Dendritic cell treated with granulocyte-macrophage colony-stimulating factor and Interleukin-4, amounts not matched to agents 40 ng/mL and 50 ng/mL, for 4 days (primary cell): ENCODE data around the gene RANBP17.

ENCODE experiments used
- H3K27ac Mint-ChIP-seq: one replicate; pipeline ENCODE4 v1.8.0; 2022; ENCODE audit warnings: mild to moderate bottlenecking, mixed read lengths
- H3K27me3 Mint-ChIP-seq: one replicate; pipeline ENCODE4 v1.8.0; 2022; ENCODE audit warnings: mild to moderate bottlenecking, mixed read lengths
- H3K36me3 Mint-ChIP-seq: one replicate; pipeline ENCODE4 v1.8.0; 2022; ENCODE audit warnings: low read depth, mixed read lengths
- H3K4me1 Mint-ChIP-seq: one replicate; pipeline ENCODE4 v1.8.0; 2022; ENCODE audit warnings: low read depth, mixed read lengths
- H3K4me3 Mint-ChIP-seq: one replicate; pipeline ENCODE4 v1.8.0; 2022; ENCODE audit warnings: mild to moderate bottlenecking, moderate library complexity, mixed read lengths
- H3K9me3 Mint-ChIP-seq: one replicate; pipeline ENCODE4 v1.8.0; 2022; ENCODE audit warnings: mixed read lengths
- intact Hi-C: fragments of 100-400 bp; cut with micrococcal nuclease; formaldehyde crosslinking; loops from one replicate; pipeline ENCODE4 v1.15.0; 2022

RANBP17 gene

GRCh38 chr5:171189442-171189841 is 327.6 kb downstream of the RANBP17 start:
- intact Hi-C loops = no loop called here
- no peaks in the 10 kb centered on the region for H3K4me1 Mint-ChIP-seq
- H3K27ac Mint-ChIP-seq = no peak overlapping the region
- H3K9me3 Mint-ChIP-seq = no peaks in the 10 kb centered on the region
- H3K36me3 Mint-ChIP-seq = no peaks in the 10 kb centered on the region
- H3K27me3 Mint-ChIP-seq = no peaks in the 10 kb centered on the region
- H3K4me3 Mint-ChIP-seq = no peak overlapping the region

- H3K4me3 Mint-ChIP-seq = no peak overlapping the region
- H3K27me3 Mint-ChIP-seq = no peaks in the 10 kb centered on the region
- H3K4me1 Mint-ChIP-seq = no peaks in the 10 kb centered on the region
- H3K9me3 Mint-ChIP-seq = no peaks in the 10 kb centered on the region
- H3K27ac Mint-ChIP-seq = no peak overlapping the region
- no peaks in the 10 kb centered on the region for H3K36me3 Mint-ChIP-seq
- intact Hi-C loops = no loop called here
These were observed 330.3 kb downstream of the RANBP17 start for GRCh38 chr5:171192111-171192510.

- Mint-ChIP-seq H3K27me3 (no peaks in the 10 kb centered on the region), H3K4me1 (no peaks in the 10 kb centered on the region), H3K4me3 (no peak overlapping the region), H3K27ac (no peak overlapping the region), H3K36me3 (no peaks in the 10 kb centered on the region), H3K9me3 (no peaks in the 10 kb centered on the region)
- intact Hi-C loops = no loop called here
These were observed 339.5 kb downstream of the RANBP17 start for GRCh38 chr5:171201310-171201709.

- H3K4me1 Mint-ChIP-seq = no peaks in the 10 kb centered on the region
- intact Hi-C loops = no loop called here
These were observed 343.6 kb downstream of the RANBP17 start for GRCh38 chr5:171205375-171205774.

GRCh38 chr5:171207256-171207847 is 345.5 kb downstream of the RANBP17 start:
- intact Hi-C loops = loop anchor here (1.0 kb wide), 2 partner anchors 130 to 135 kb away; no protein-coding TSS in a partner anchor
- no peaks in the 10 kb centered on the region for H3K36me3 Mint-ChIP-seq
- H3K4me3 Mint-ChIP-seq = no peak overlapping the region
- no peaks in the 10 kb centered on the region for H3K9me3 Mint-ChIP-seq
- no peaks in the 10 kb centered on the region for H3K4me1 Mint-ChIP-seq
- H3K27ac Mint-ChIP-seq = no peak overlapping the region
- H3K27me3 Mint-ChIP-seq = no peaks in the 10 kb centered on the region

More at GRCh38 chr5:171205375-171205774, 343.6 kb downstream of the RANBP17 start:
- Mint-ChIP-seq H3K4me3 (no peak overlapping the region), H3K27ac (no peak overlapping the region), H3K9me3 (no peaks in the 10 kb centered on the region), H3K36me3 (no peaks in the 10 kb centered on the region), H3K27me3 (no peaks in the 10 kb centered on the region)

- intact Hi-C loops = no loop called here
- Mint-ChIP-seq H3K27me3 (no peaks in the 10 kb centered on the region), H3K27ac (no peak overlapping the region), H3K9me3 (no peaks in the 10 kb centered on the region), H3K36me3 (no peaks in the 10 kb centered on the region), H3K4me1 (peaks cover 5% of the 10 kb centered on the region), H3K4me3 (no peak overlapping the region)
These were observed 360.1 kb downstream of the RANBP17 start for GRCh38 chr5:171221916-171222315.

- intact Hi-C loops = no loop called here
These were observed 362.1 kb downstream of the RANBP17 start for GRCh38 chr5:171223927-171224326.

GRCh38 chr5:171226096-171226754 is 364.4 kb downstream of the RANBP17 start:
- Mint-ChIP-seq H3K4me1 (peaks cover 5% of the 10 kb centered on the region), H3K36me3 (no peaks in the 10 kb centered on the region), H3K9me3 (no peaks in the 10 kb centered on the region), H3K27me3 (no peaks in the 10 kb centered on the region), H3K4me3 (no peak overlapping the region), H3K27ac (no peak overlapping the region)
- intact Hi-C loops = no loop called here

More at GRCh38 chr5:171223927-171224326, 362.1 kb downstream of the RANBP17 start:
- peaks cover 5% of the 10 kb centered on the region for H3K4me1 Mint-ChIP-seq
- no peaks in the 10 kb centered on the region for H3K9me3 Mint-ChIP-seq
- no peak overlapping the region for H3K4me3 Mint-ChIP-seq
- no peaks in the 10 kb centered on the region for H3K36me3 Mint-ChIP-seq
- H3K27me3 Mint-ChIP-seq = no peaks in the 10 kb centered on the region
- no peak overlapping the region for H3K27ac Mint-ChIP-seq

GRCh38 chr5:171226864-171227263 is 365.0 kb downstream of the RANBP17 start:
- intact Hi-C loops = no loop called here
- Mint-ChIP-seq H3K27ac (no peak overlapping the region), H3K9me3 (no peaks in the 10 kb centered on the region)

GRCh38 chr5:171236651-171237050 is 374.8 kb downstream of the RANBP17 start:
- Mint-ChIP-seq H3K9me3 (no peaks in the 10 kb centered on the region), H3K36me3 (no peaks in the 10 kb centered on the region), H3K4me1 (peaks cover 7% of the 10 kb centered on the region), H3K4me3 (no peak overlapping the region), H3K27ac (no peak overlapping the region), H3K27me3 (no peaks in the 10 kb centered on the region)
- intact Hi-C loops = no loop called here

More at GRCh38 chr5:171226864-171227263, 365.0 kb downstream of the RANBP17 start:
- Mint-ChIP-seq H3K4me3 (no peak overlapping the region), H3K27me3 (no peaks in the 10 kb centered on the region), H3K36me3 (no peaks in the 10 kb centered on the region), H3K4me1 (peaks cover 5% of the 10 kb centered on the region)

- Mint-ChIP-seq H3K36me3 (no peaks in the 10 kb centered on the region), H3K9me3 (peaks cover 1% of the 10 kb centered on the region), H3K4me1 (no peaks in the 10 kb centered on the region), H3K27ac (no peak overlapping the region), H3K4me3 (no peak overlapping the region), H3K27me3 (no peaks in the 10 kb centered on the region)
- intact Hi-C loops = no loop called here
These were observed 380.7 kb downstream of the RANBP17 start for GRCh38 chr5:171242521-171242920.

- H3K9me3 Mint-ChIP-seq = peaks cover 35% of the 10 kb centered on the region
- no peaks in the 10 kb centered on the region for H3K4me1 Mint-ChIP-seq
- intact Hi-C loops = no loop called here
- no peaks in the 10 kb centered on the region for H3K27me3 Mint-ChIP-seq
- no peaks in the 10 kb centered on the region for H3K36me3 Mint-ChIP-seq
- H3K4me3 Mint-ChIP-seq = no peak overlapping the region
- H3K27ac Mint-ChIP-seq = no peak overlapping the region
These were observed 384.4 kb downstream of the RANBP17 start for GRCh38 chr5:171246231-171246630.

- Mint-ChIP-seq H3K4me1 (no peaks in the 10 kb centered on the region), H3K27me3 (no peaks in the 10 kb centered on the region), H3K9me3 (peaks cover 35% of the 10 kb centered on the region), H3K36me3 (no peaks in the 10 kb centered on the region), H3K4me3 (no peak overlapping the region), H3K27ac (no peak overlapping the region)
- intact Hi-C loops = no loop called here
These were observed 387.6 kb downstream of the RANBP17 start for GRCh38 chr5:171249460-171249859.

- peaks cover 35% of the 10 kb centered on the region for H3K9me3 Mint-ChIP-seq
- H3K27me3 Mint-ChIP-seq = no peaks in the 10 kb centered on the region
- no peaks in the 10 kb centered on the region for H3K4me1 Mint-ChIP-seq
- no peak overlapping the region for H3K27ac Mint-ChIP-seq
- intact Hi-C loops = no loop called here
- no peaks in the 10 kb centered on the region for H3K36me3 Mint-ChIP-seq
- no peak overlapping the region for H3K4me3 Mint-ChIP-seq
These were observed 388.9 kb downstream of the RANBP17 start for GRCh38 chr5:171250738-171251137.

- intact Hi-C loops = no loop called here
- H3K9me3 Mint-ChIP-seq = peaks cover 35% of the 10 kb centered on the region
- no peak overlapping the region for H3K27ac Mint-ChIP-seq
- no peaks in the 10 kb centered on the region for H3K4me1 Mint-ChIP-seq
- H3K27me3 Mint-ChIP-seq = no peaks in the 10 kb centered on the region
- no peaks in the 10 kb centered on the region for H3K36me3 Mint-ChIP-seq
- H3K4me3 Mint-ChIP-seq = no peak overlapping the region
These were observed 389.7 kb downstream of the RANBP17 start for GRCh38 chr5:171251519-171251918.
